Left cardiac atrium (tissue), 4 donors: ENCODE measurements around the gene MPPED1. TPM values are rescaled to one million over a fixed set of nuclear protein-coding genes. Genes with fewer than 3 reads are reported as not detected.

Experiments used
- ATAC-seq, 2 donors: fragments of 200-7000 bp; cut with Tn5 transposase; one replicate each; pipeline ENCODE4 v1.9.1; 2020; ENCODE audit warnings: mild to moderate bottlenecking in 2 of 2, moderate library complexity in 2 of 2
- DNase-seq: peaks from one replicate; pipeline ENCODE4 v3.0.0-alpha.2; 2020
- intact Hi-C, 2 donors: fragments of 100-400 bp; cut with DNase I; formaldehyde crosslinking; loops; one replicate each; pipeline versions ENCODE4 v1.14.1 to v1.15.1; 2022 to 2023
- total RNA-seq, 2 donors: library from RNA; stranded (reverse); fragmentation: NEBNext Ultra II Directional; extraction: Animal tissue kit (Norgen Biotek cat#: 25700); gene quantifications; one replicate each; pipeline ENCODE4 v1.2.1, GENCODE V29; 2021
- donor health status: DM: no; HTN: yes; CAD: no.
- donor health status: DM: no; HTN: yes; CAD: no; lungs with severe emphysema.
- donor health status: DM: yes; HTN: yes; CAD: no.
- donor health status: Dilated cardiomyopathy.

Gene MPPED1
- total RNA-seq, 2 donors from 2014 or later = 0.12 TPM; not detected in 1

DNA sequence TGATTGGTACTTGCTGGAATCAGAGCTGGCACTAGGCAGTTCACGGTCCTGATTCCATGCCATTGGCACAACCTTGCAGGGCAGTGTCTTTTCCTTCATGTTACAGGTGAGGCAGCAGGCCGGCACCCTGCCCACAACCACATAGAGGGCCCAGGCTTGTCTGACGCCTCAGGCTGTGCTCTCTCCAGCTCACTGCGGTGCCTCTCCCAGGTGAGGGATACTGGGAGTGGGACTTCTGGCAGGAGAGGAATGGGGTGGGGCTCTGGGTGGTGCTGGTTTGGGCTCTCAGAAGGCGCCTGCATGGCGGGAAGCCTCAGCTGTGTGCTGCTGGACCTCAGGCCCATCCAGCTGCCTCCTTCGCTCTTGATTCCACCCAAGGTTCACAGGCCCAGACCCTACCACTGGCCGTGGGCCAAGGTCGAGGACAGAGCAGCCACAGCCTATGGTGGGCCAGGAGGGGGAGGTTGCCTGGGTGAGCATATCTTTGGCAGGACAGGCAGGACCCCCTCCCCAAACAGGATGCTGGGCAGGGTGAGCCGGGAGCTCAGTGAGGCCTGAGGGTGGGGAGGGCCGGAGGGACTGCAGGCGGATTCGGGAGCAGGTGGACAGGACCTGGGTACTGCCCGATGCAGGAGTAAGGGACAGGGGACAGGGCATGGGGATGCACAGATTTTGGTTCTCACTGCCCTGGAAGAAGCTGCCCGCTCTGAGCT lies 7.0 kb upstream of the MPPED1 start:
- DNase-seq = no peak
- ATAC-seq = no peak
- intact Hi-C loops = no loop called here

DNA sequence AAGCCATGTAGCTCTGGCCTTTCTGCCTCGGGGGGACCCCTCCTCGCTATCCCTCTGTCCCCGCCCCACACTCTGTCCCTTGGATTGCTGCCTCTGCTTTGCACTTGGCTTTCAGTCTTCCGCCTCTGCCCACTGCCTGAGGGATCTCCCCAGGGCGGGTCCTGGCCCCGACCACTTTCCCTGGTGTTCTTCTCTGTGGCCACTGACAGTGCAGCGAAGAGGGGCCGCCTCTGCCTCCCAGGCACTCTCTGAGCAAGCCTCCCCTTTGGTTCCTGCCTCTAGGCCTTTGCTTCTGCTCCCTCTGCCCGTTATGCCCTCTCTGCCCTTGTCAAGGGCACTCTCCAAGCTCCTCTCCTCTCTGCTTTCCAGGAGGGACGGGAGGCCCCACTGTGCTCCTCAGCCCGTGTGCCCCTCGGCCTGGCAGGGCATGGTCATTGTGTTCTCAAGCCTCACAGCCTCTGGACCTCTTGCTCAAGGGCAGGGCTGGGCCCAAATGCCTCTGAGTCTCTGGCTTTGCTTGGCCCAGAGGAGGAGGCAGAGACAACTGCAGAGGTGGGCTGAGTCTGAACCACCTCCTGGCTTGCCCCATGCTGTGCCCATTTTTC lies 5.5 kb upstream of the MPPED1 start:
- intact Hi-C loops = no loop called here
- DNase-seq (no peak), ATAC-seq (no peak)

DNA sequence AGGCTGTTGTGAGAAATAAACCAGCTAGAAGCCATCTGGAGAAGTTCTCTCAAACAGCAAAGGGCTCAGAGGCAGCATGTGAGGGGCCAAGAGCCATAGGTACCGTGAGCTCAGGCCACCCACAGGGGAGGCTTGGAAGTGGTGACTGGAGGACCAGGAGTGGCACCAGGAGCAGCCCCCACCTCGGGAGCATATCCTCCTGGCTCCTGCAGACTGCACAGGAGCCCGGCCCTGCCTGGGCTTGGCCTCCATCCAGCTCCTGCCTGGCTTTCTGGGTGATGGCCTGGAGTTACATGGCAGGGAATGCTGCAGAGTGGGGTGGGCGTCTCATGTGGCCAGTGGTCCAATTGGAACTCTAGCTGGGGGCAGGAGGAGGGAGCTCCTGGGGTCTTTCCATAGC lies 4.2 kb upstream of the MPPED1 start:
- DNase-seq = no peak
- ATAC-seq = no peak
- intact Hi-C loops = no loop called here

DNA sequence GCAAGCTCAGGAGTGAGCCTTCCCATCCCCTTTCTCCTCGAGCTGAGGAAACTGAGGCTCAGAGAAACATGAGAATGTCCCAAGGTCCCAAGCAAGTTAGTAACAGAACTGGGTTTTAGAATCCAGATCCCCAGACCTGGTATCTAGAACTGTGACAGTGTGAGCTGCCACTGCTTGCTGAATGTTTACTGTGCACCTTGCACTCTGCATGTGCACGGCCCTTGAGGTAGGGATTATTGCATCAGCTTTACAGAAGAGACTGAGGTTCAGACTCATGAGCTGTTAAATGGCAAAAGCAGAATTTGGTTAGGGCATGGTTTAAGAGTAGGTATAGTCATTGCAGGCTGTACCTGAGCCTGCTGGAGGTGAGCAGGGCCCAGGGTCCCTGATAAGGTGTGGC lies 3.8 kb upstream of the MPPED1 start:
- no peak for ATAC-seq
- no peak for DNase-seq
- intact Hi-C loops = no loop called here

DNA sequence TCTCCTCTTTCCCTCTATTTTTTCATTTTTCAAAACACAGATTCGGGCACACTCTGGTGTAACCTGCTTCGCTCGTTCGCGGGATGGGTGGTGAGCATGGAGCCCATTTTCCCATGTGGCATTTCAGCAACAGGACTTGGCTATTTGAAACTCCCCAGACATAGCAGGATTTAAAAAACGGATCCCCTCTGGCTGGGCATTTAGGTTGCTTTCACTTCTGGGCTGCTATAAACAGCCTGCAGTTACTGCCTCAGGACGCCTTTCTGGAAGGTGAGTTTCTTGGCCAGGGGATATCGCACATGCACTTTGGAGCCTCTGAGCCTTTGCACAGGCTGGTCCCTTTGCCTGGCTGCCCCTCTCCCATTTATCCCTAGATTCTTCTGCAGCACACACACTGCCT lies 2.8 kb upstream of the MPPED1 start:
- intact Hi-C loops = no loop called here
- no peak for DNase-seq
- no peak for ATAC-seq

DNA sequence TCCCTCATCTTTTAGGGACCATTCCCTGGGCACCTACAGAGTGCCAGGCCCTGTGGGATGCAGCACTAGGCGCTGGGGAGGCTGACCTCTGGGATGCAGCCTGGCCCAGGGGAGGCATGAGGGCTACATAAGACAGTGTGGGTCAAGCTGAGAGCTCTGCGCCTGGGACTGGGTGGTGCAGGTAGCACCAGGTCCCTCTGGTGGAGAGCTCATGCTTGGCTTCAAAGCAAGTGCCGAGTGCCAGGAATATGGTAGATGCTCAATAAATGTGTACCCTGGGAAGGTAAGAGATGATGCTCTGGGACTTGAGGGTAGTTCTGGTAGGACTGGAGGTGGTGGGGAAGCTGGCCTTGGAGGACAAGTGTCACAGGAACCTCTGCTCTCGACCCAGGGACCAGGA lies 2.0 kb upstream of the MPPED1 start:
- intact Hi-C loops = no loop called here
- DNase-seq (no peak), ATAC-seq (no peak)

DNA sequence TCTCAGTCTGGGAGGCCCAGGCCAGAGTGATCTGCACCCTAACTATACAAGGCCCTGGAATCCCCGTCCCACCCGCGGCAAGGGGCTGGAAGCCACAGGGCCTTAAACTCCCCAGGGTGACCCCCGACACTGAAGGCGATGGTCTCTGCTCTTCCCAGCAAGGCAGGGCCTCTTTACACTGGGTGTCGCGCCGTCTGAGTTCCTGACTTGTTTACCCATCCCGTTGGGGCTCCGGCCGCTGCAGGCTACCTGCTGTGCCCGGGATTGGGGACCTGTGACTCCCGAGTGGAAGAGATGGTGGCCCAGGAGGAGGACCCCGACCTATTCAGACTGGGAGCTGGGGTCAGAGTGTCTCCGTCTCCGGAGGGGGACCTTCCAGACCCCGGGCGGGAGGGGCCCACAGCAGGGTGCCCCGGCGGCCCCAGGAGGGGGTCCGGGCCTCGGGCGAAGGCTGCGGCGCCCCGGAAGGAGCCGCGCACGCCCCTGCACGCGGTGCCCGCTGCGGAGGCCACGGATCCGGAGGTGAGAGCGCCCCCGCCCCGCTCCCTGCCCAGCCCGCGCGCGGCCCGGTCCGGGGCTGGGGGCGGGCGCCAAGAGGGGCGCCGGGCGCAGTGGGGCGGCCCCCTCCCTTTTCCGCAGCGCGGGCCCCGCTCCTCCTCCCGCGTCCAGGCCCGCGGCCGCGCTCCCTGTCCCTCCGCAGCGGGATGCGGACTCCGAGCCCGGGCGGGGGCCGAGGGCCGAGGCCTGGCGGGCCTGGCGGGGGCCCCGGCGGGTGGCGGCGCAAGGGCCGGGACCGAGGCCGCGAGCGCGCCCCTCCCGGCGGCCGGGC lies 560 bp upstream of the MPPED1 start:
- intact Hi-C loops = no loop called here
- DNase-seq (no peak), ATAC-seq (no peak)

DNA sequence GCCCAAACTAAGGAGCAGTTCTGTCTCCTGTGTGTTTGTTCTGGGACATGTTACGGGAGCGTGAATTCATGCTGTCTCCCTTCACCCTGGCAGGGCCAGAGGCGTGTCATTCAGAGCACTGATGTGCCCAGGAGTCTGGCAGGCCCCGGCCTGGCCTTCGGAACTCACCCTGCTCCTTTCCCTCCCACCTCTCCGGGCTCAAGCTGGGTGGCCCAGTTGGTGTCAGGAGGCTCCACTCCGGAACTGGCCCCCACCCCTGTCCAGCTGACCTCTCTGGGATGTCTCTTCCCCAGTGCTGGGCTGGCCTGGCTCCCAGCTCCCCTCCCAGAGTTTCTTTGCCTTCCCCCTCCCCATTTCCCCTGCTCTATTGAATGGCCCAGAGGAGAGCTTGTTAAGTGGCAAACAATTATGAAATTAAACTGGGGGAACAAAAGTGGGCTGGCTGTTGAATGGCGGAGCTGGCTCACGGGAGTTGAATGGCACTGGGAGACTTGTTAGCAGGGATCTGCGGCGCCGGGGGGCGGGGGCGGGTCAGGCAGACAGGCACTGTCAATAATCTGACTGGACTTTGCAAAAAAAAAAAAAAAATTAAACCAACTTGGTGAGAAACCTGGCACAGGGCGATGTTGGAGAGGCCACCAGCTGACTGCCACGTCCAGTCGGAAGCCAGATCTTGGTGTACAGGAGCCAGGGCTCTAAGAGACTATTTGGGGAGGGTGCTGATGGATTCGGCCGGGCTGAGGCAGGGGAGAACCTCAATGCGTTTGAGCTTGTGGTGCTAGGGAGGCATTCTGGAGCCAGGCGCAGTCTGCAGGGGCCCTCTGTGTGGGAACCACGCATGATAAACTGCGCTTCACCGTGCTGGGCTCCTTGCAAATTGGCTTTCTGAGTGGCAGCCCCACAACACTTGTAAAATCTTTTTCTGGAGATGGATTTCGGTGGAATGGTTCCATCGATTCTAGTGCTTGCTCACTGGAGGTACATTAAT lies 1.3 kb downstream of the MPPED1 start:
- ATAC-seq = no peak
- no peak for DNase-seq
- intact Hi-C loops = no loop called here

DNA sequence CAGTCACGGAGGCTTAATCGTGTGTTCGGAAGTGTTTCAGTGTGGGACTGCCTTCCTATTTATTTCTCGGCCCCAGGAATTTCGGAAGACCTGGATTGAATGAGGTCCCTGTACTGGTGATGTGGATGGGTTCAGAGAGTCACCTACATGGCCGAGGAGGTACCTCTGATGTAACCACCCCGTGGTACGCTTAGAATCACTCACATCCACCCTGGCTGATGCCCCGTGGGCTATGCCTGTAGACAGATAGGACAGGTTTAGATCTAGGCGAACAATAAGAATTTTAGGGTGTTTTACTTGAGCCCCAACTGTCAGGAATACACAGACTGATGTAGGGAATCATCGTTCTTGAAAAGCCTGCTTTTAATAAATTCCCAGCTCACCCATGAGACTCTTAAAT lies 2.0 kb downstream of the MPPED1 start:
- intact Hi-C loops = no loop called here
- ATAC-seq (no peak), DNase-seq (no peak)

DNA sequence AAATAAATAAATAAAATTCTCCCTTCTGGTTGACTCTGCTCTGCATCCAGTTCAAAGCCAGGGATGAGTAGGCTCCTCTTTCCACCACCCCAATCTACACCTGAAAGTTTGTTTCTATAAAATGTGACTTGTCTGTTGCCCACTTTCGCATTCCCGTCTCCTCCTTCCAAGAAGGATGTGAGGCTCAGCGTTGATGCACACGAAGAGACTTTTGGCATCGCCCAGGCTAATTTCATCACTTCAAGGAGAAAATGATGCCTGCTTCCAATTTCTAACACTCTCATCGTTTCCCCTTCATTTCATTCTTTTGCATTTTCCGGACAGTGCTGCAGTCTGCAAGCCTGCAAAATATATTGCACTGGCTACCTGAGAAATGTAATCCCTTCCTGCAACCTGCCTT lies 3.9 kb downstream of the MPPED1 start:
- intact Hi-C loops = no loop called here
- DNase-seq = no peak
- ATAC-seq = no peak

DNA sequence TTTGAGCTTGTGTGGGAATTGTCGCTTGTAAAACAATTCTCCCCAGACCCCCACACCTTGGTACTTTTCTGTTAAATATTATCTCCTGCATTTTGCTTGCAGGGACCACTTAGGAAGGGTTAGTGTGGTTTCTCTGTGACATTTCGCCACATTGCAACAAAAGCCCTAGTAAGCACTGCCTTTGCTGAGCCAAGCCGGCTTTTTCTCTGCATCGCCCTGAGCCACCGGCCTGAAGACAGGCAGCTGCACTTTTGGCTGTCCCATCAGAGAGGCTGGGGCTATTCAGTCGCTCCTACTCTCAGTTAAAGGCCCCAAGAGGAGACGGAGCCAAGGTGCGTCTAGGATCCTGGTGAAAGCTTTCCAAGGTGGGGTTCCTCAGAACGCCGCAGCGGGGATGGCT lies 5.7 kb downstream of the MPPED1 start:
- no peak for ATAC-seq
- intact Hi-C loops = no loop called here
- DNase-seq = no peak

DNA sequence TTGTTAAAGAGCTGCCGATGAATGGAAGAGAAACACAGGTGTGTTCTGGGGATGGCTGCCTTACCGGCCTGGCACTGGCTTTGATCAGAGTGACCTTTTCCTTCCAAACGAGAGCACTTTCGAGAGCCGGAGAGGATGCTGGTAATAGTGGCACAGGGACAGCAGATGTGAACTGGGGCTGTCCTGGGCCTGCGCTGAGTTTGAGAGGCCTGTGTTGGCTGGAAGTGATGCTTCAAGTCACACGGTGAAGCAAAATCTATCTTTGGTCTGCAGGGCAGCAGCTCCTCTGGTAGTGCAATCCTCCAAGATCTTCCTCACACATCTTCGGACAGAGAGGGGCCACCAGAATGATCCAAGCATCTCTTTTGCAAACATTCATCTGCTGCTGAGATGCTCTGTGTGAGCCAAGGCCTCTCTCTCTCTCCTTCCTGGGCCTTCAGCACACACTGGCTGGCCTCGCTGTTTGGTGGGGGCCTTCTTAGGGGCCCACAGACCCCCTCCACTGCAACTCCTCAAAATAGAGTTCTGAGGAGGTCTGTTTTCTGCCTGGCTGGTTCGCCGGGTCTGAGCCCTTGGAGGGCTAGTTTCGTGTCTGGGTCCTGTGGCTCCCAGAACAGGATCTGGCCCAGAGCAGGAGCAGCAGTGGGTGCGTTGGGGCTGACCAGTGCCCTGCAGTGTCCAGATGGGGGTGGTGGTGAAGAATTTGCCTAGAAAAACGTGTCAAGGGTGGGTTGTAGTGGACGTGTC lies 6.4 kb downstream of the MPPED1 start:
- ATAC-seq (no peak), DNase-seq (no peak)
- intact Hi-C loops = no loop called here

DNA sequence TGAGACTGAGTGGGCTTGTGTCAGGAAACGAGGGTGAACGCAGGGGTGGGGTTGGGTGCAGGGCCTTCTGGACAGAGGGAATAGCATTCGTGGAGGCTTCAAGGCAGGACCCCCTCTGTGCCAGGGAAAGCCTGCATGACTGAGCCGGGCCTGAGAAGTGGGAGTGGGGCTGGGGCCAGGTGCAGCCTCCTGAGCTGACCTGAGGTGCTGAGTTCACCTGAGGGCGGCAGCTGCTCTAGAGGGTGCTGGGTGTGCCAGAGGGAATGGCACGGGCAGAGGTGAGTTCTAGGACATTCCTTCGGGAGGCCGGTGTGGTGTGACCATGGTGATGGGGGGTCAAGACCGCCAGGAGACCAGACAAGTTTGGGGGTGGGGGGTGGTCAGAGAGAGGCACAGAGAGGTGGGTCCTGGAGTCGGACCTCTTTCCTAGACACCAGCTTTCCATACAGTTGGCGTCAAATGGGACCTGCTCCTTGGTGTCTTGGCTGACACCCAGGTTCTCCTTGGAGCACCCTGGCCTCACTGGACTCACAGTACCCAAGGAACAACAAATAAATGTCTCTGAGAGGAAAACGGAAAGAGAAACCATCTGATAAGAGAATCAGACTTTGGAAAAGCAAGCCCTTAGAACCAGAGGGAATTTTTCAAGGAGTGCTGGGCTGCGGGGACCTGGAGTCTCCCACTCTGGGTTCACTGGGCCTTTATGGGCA lies 7.7 kb downstream of the MPPED1 start:
- intact Hi-C loops = no loop called here
- ATAC-seq (no peak), DNase-seq (no peak)

DNA sequence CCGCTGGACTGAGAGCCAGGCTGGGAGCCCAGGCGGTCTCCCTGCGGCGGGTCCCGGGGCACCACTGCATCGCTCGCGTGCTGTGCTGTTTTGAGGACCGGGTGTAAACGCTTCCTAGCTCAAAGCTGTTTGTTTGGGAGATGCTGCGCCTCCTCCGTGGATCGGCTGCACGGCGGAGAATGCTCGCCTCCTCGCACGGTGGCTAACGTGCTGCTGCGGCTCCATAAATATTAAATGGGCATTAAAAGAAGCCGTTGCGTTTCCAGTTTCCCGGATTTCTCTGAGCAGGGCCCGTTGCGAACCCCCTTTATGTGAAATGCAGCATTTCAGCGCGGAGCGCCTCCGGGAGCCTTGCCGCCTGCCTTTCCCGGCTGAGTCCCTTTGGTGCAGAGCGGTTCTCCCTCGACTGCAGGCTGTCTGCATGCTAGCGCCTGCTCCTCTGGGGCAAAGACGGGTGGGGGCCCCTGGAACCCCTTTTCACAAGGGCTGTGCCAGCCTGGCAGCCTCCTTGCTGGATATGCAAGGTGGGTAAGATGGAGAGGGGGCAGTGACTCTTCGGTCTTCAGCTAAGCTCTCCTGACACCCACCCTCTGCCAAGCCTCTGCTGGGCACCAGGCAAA lies 9.3 kb downstream of the MPPED1 start:
- ATAC-seq (no peak), DNase-seq (no peak)
- intact Hi-C loops = no loop called here

DNA sequence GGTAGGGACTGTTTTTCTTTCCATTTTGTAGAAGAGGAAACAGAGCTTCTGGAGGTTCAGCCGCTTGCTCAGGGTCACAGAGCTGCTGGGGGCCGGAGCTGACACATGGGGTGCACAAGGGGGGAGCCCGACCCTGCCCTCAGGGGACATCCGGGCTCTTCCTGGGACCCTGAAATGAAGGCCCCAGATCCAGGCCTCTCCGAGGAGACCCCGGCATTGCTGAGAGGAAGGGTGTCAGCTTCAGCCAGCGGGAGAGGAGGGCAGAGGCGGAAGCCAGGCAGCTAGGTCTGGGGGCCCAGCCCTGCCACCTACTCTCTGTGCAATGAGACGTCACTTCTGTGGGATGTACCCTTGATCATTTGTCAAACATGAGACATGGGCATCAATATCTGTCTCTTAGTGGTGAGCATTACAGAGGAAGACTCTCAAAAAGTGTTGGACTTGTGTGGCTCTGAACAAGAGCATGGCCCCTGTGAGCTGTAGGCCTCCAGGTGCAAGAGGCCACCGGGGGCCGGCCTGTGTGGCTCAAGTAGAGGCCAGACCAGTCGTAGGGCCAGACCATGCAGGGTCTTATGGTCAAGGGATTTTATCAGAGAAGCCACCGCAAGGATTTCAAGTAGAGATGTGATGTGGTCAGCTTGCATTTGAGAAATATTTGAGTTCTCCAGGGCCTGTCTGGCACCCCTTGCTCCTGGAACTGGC lies 10.3 kb downstream of the MPPED1 start:
- intact Hi-C loops = no loop called here
- no peak for ATAC-seq
- no peak for DNase-seq

DNA sequence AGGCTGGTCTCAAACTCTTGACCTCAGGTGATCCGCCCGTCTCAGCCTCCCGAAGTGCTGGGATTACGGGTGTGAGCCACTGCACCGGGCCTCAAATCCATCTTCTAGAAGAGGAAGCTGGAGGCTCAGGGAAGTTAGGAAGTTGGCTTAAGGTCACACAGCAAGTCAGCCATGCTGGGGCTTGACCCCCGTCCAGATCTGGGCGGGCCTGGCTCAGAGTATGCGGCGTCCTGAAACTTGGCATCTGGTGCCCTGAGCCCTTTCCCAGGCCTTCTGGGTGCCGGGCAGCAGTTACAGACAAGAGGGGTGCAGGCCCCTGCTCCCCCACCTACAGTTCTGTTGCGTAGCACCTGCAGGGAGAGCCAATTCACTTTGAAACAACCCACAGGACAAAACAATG lies 11.2 kb downstream of the MPPED1 start:
- DNase-seq = no peak
- ATAC-seq = no peak
- intact Hi-C loops = no loop called here

DNA sequence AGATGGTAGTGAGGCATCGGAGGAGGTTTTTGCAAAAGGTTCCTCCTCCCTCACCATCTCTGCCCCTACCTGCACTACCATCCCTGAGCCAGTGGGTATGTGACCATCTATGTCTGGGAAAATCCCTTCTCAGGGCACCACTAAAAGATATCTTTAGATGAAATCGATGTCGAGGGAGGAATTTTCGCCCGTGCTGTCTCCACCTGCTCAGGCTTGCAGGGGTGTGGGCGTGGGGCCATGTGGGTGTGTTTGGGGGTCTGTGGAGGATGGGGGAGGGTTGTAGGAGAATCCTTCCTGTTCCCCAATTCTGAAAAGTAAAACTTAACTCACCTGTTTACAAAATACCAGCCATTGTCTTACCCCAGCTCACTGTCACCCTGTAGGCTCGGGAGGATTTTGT lies 12.4 kb downstream of the MPPED1 start:
- intact Hi-C loops = no loop called here
- DNase-seq (no peak), ATAC-seq (no peak)
